ENCODE results near the gene ZNF407. TPM values are rescaled to one million over a fixed set of nuclear protein-coding genes. Genes with fewer than 3 reads are reported as not detected.

Gene ZNF407
- total and polyA plus RNA-seq, 4 donors = 1.9 to 16.5 (median 6.6) TPM

DNA sequence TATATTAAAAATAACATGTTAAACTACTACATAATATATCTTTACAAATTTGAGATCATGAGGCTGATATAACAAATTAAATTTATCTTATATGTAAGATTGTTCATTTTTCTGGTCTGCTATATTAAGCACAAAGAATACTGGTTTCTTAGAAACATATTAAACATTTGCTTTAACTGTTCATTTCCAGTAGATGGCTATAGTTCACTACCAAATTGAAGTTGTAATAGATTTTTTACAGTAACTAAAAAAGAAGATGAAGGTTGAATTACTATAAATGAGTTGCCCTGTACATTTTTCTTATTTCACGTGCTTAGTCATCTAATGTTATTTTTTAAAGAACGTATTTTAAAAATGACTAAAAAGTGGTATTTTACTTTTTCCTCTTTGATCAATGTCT lies 57.0 kb downstream of the ZNF407 start:
- Histone ChIP-seq H3K9ac (ENCODE audit: low read depth in 1 of 2, low read length in 2 of 2) (no peak overlapping the region), H3K4me3 (ENCODE audit: low read depth in 1 of 3, low read length in 3 of 3) (no peak overlapping the region), H3K9me3 (ENCODE audit: control insufficient read depth in 4 of 4, low read length in 3 of 4) (no peaks in the 10 kb centered on the region), H3K36me3 (ENCODE audit: control insufficient read depth in 4 of 4, insufficient read depth in 3 of 4, low read depth in 1 of 4, low read length in 3 of 4) (no peaks in the 10 kb centered on the region), H3K27me3 (ENCODE audit: control insufficient read depth in 4 of 4, insufficient read depth in 4 of 4, low read length in 3 of 4) (no peaks in the 10 kb centered on the region), H3K4me1 (ENCODE audit: control insufficient read depth in 4 of 4, insufficient read depth in 4 of 4, low read length in 3 of 4) (no peaks in the 10 kb centered on the region), H3K27ac (ENCODE audit: low read depth in 1 of 2, low read length in 2 of 2) (no peak overlapping the region)
- no peak for DNase-seq (ENCODE audit: low spot score)
- TF ChIP-seq RAD21 (IDR thresholded peaks at IDR 0.05) (peak; percentile 66 to 73), HNF4A (conservative IDR thresholded peaks at IDR 0.05) (no peak)
- TF ChIP-seq, protein P1, sequence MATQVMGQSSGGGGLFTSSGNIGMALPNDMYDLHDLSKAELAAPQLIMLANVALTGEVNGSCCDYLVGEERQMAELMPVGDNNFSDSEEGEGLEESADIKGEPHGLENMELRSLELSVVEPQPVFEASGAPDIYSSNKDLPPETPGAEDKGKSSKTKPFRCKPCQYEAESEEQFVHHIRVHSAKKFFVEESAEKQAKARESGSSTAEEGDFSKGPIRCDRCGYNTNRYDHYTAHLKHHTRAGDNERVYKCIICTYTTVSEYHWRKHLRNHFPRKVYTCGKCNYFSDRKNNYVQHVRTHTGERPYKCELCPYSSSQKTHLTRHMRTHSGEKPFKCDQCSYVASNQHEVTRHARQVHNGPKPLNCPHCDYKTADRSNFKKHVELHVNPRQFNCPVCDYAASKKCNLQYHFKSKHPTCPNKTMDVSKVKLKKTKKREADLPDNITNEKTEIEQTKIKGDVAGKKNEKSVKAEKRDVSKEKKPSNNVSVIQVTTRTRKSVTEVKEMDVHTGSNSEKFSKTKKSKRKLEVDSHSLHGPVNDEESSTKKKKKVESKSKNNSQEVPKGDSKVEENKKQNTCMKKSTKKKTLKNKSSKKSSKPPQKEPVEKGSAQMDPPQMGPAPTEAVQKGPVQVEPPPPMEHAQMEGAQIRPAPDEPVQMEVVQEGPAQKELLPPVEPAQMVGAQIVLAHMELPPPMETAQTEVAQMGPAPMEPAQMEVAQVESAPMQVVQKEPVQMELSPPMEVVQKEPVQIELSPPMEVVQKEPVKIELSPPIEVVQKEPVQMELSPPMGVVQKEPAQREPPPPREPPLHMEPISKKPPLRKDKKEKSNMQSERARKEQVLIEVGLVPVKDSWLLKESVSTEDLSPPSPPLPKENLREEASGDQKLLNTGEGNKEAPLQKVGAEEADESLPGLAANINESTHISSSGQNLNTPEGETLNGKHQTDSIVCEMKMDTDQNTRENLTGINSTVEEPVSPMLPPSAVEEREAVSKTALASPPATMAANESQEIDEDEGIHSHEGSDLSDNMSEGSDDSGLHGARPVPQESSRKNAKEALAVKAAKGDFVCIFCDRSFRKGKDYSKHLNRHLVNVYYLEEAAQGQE (IDR thresholded peaks at IDR 0.05) = no peak
- TF ChIP-seq, protein P2, sequence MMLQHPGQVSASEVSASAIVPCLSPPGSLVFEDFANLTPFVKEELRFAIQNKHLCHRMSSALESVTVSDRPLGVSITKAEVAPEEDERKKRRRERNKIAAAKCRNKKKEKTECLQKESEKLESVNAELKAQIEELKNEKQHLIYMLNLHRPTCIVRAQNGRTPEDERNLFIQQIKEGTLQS (IDR thresholded peaks at IDR 0.05) = no peak
- 59% methylated on average over 2 of the region's 2 CpGs for WGBS

DNA sequence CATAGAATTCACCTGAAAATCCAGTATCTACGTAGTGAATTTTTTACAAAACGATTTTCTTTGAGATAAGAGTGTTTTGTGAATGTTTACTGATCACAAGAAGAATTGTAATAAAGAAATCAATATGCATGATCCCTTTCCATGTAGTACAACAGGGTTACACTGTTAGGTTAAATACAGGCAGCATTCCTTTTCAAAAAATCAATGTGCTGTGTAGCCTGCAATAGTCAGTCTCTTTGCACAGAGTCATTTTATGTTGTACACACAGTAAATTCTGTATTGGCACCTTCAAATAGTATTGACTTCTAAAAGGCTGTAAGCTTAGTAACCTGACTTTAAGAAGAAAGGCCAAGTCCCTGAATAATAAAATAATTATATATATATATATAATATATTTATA lies 63.3 kb downstream of the ZNF407 start:
- Histone ChIP-seq H3K27me3 (ENCODE audit: control insufficient read depth in 4 of 4, insufficient read depth in 4 of 4, low read length in 3 of 4) (no peaks in the 10 kb centered on the region), H3K4me1 (ENCODE audit: control insufficient read depth in 4 of 4, insufficient read depth in 4 of 4, low read length in 3 of 4) (no peaks in the 10 kb centered on the region), H3K4me3 (ENCODE audit: low read depth in 1 of 3, low read length in 3 of 3) (no peak overlapping the region), H3K9me3 (ENCODE audit: control insufficient read depth in 4 of 4, low read length in 3 of 4) (no peaks in the 10 kb centered on the region), H3K27ac (ENCODE audit: low read depth in 1 of 2, low read length in 2 of 2) (no peak overlapping the region), H3K36me3 (ENCODE audit: control insufficient read depth in 4 of 4, insufficient read depth in 3 of 4, low read depth in 1 of 4, low read length in 3 of 4) (no peaks in the 10 kb centered on the region), H3K9ac (ENCODE audit: low read depth in 1 of 2, low read length in 2 of 2) (no peak overlapping the region)
- no peak for DNase-seq (ENCODE audit: low spot score)
- TF ChIP-seq HNF4A (conservative IDR thresholded peaks at IDR 0.05) (peak in 1 of 2 donors; percentile 25), HNF4G (IDR thresholded peaks at IDR 0.05) (no peak), RXRA (IDR thresholded peaks at IDR 0.05) (peak in 1 of 2 donors; percentile 27), GABPA (IDR thresholded peaks at IDR 0.05 in 1 of 2, conservative IDR thresholded peaks at IDR 0.05 in 1 of 2) (no peak), TAF1 (conservative IDR thresholded peaks at IDR 0.05) (no peak), SP1 (IDR thresholded peaks at IDR 0.05) (peak; percentile 9), RAD21 (IDR thresholded peaks at IDR 0.05) (peak in 1 of 2 donors; percentile 55), JUND (IDR thresholded peaks at IDR 0.05) (no peak)
- TF ChIP-seq, protein P3, sequence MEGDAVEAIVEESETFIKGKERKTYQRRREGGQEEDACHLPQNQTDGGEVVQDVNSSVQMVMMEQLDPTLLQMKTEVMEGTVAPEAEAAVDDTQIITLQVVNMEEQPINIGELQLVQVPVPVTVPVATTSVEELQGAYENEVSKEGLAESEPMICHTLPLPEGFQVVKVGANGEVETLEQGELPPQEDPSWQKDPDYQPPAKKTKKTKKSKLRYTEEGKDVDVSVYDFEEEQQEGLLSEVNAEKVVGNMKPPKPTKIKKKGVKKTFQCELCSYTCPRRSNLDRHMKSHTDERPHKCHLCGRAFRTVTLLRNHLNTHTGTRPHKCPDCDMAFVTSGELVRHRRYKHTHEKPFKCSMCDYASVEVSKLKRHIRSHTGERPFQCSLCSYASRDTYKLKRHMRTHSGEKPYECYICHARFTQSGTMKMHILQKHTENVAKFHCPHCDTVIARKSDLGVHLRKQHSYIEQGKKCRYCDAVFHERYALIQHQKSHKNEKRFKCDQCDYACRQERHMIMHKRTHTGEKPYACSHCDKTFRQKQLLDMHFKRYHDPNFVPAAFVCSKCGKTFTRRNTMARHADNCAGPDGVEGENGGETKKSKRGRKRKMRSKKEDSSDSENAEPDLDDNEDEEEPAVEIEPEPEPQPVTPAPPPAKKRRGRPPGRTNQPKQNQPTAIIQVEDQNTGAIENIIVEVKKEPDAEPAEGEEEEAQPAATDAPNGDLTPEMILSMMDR (IDR thresholded peaks at IDR 0.05; ENCODE audit: low read depth, low read length, missing input control) = no peak
- WGBS = 37% methylated on average over 2 of the region's 2 CpGs

DNA sequence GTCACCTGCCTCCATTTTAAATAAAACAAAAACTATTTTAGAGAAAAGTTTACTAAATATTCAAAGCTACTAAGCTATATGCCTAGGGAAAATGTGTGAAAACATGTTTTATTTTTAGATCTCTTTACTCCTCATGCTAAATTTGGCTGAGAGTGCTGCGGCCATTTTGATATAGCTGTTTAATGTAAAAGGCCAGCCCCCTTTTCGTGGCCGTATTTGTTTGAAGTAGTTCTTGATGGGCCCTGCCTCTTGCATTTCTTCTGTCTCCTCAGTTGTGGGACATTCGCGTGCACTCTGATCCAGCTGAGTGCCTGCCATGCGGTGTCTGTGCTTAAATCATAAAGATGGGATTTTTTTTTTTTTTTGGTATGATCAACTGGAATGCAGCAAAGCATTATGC lies 64.0 kb downstream of the ZNF407 start:
- H3K4me1 ChIP-seq (ENCODE audit: control insufficient read depth in 4 of 4, insufficient read depth in 4 of 4, low read length in 3 of 4) = no peaks in the 10 kb centered on the region
- H3K27me3 ChIP-seq (ENCODE audit: control insufficient read depth in 4 of 4, insufficient read depth in 4 of 4, low read length in 3 of 4) = no peaks in the 10 kb centered on the region
- DNase-seq (ENCODE audit: low spot score) = no peak
- H3K9ac ChIP-seq (ENCODE audit: low read depth in 1 of 2, low read length in 2 of 2) = no peak overlapping the region
- H3K36me3 ChIP-seq (ENCODE audit: control insufficient read depth in 4 of 4, insufficient read depth in 3 of 4, low read depth in 1 of 4, low read length in 3 of 4) = no peaks in the 10 kb centered on the region
- H3K4me3 ChIP-seq (ENCODE audit: low read depth in 1 of 3, low read length in 3 of 3) = no peak overlapping the region
- no peaks in the 10 kb centered on the region for H3K9me3 ChIP-seq (ENCODE audit: control insufficient read depth in 4 of 4, low read length in 3 of 4)
- over 99% methylated on average over 6 of the region's 6 CpGs for WGBS
- no peak overlapping the region for H3K27ac ChIP-seq (ENCODE audit: low read depth in 1 of 2, low read length in 2 of 2)
- TF ChIP-seq HNF4G (IDR thresholded peaks at IDR 0.05) = no peak
